H1 (cell line): ENCODE data around the gene DVL3. TPM values are rescaled to one million over a fixed set of nuclear protein-coding genes. Genes with fewer than 3 reads are reported as not detected.

ENCODE experiments used
- CTCF ChIA-PET: fragments of 300-600 bp; sonication (Branson Sonifier 250); formaldehyde crosslinking; loops from one replicate; lab custom pipeline; 2021; ENCODE audit not compliant: partially characterized antibody; lab: Charles Lee
- POLR2A ChIA-PET: fragments of 300-600 bp; sonication (Branson Sonifier 250); formaldehyde crosslinking; loops from one replicate; lab custom pipeline; 2021; ENCODE audit warnings: inconsistent platforms; ENCODE audit not compliant: partially characterized antibody; lab: Charles Lee
- DNase-seq, 2 experiments: peaks; one replicate each; pipeline versions ENCODE4 v3.0.0 to v3.0.0-alpha.2; 2010 to 2022; ENCODE audit warnings: low spot score in 2 of 2, low read depth in 1 of 2, mixed read lengths in 1 of 2
- FAIRE-seq: peaks from 2 replicates; lab custom pipeline; 2011; peaks lifted over from hg19 to GRCh38; lab: Jason Lieb, UNC
- H2AFZ ChIP-seq: 2 replicates; pipeline ENCODE4 v1.8.1; 2012; ENCODE audit warnings: low read length, inconsistent platforms
- H2AK5ac ChIP-seq: 2 replicates; pipeline ENCODE4 v1.6.1; 2013; ENCODE audit warnings: low read depth, low read length
- H2BK120ac ChIP-seq: replicated peaks from 2 replicates; pipeline ENCODE3; 2013; ENCODE audit warnings: low read depth, low read length, inconsistent platforms
- H2BK12ac ChIP-seq: 2 replicates; pipeline ENCODE4 v1.6.1; 2013; ENCODE audit warnings: low read depth, low read length
- H2BK15ac ChIP-seq: 2 replicates; pipeline ENCODE4 v1.6.1; 2013; ENCODE audit warnings: low read length
- H2BK20ac ChIP-seq: 2 replicates; pipeline ENCODE4 v1.6.1; 2013; ENCODE audit warnings: low read length
- H2BK5ac ChIP-seq: 2 replicates; pipeline ENCODE4 v1.6.1; 2013; ENCODE audit warnings: low read depth, low read length
- H3K14ac ChIP-seq: 2 replicates; pipeline ENCODE4 v1.6.1; 2013; ENCODE audit warnings: inconsistent platforms; ENCODE audit not compliant: insufficient read length
- H3K18ac ChIP-seq: 2 replicates; pipeline ENCODE4 v1.6.1; 2013; ENCODE audit warnings: low read length; ENCODE audit errors: extremely low read depth
- H3K23ac ChIP-seq: 2 replicates; pipeline ENCODE4 v1.6.1; 2013; ENCODE audit warnings: inconsistent platforms; ENCODE audit not compliant: insufficient read length
- H3K23me2 ChIP-seq: 2 replicates; pipeline ENCODE4 v1.6.1; 2013; ENCODE audit warnings: low read depth, low read length
- H3K27ac ChIP-seq: 2 replicates; pipeline ENCODE4 v1.6.1; 2011; ENCODE audit warnings: low read depth, low read length, inconsistent platforms
- H3K27me3 ChIP-seq, 4 experiments: replicated peaks in 1 of 4; 1 replicate in 1 of 4; 2 replicates in 3 of 4; pipeline versions ENCODE4 v1.6.1 to v1.8.1; 2011 to 2013; ENCODE audit warnings: low read length in 3 of 4, mild to moderate bottlenecking in 3 of 4, inconsistent platforms in 2 of 4, mixed read lengths in 2 of 4, moderate library complexity in 1 of 4; ENCODE audit not compliant: control insufficient read depth in 3 of 4, insufficient read depth in 3 of 4; ENCODE audit errors: extremely low read depth in 1 of 4
- H3K36me3 ChIP-seq, 4 experiments: 2 replicates each; pipeline versions ENCODE4 v1.6.1 to v1.8.1; 2011 to 2013; ENCODE audit warnings: mild to moderate bottlenecking in 4 of 4, low read length in 3 of 4, moderate library complexity in 2 of 4, control low read depth in 1 of 4, inconsistent platforms in 1 of 4; ENCODE audit not compliant: insufficient read depth in 4 of 4, control insufficient read depth in 2 of 4
- H3K4ac ChIP-seq: replicated peaks from 2 replicates; pipeline ENCODE3; 2013; ENCODE audit warnings: low read length, low read depth, mixed read lengths, inconsistent platforms; ENCODE audit not compliant: insufficient read length
- H3K4me1 ChIP-seq, 4 experiments: replicated peaks in 1 of 4; 1 replicate in 1 of 4; 2 replicates in 3 of 4; pipeline versions ENCODE4 v1.6.1 to v1.8.1; 2011 to 2013; ENCODE audit warnings: low read length in 3 of 4, inconsistent platforms in 2 of 4, mixed read lengths in 1 of 4; ENCODE audit not compliant: insufficient read depth in 4 of 4, control insufficient read depth in 3 of 4
- H3K4me2 ChIP-seq, 2 experiments: 2 replicates each; pipeline versions ENCODE4 v1.6.1 to v1.8.1; 2011 to 2013; ENCODE audit warnings: low read depth in 2 of 2, low read length in 2 of 2, control low read depth in 1 of 2, inconsistent platforms in 1 of 2, mild to moderate bottlenecking in 1 of 2; ENCODE audit not compliant: insufficient read depth in 1 of 2
- H3K4me3 ChIP-seq, 4 experiments: fragments of 200-600, 300-600 bp in 1 of 4; sonication (generic), shearing (Covaris generic), sonication (Bioruptor Twin) in 1 of 4; 2 replicates each; pipeline versions ENCODE4 v1.5.1 to v1.8.1; 2011 to 2016; ENCODE audit warnings: low read length in 4 of 4, low read depth in 3 of 4, control low read depth in 2 of 4, inconsistent platforms in 2 of 4, mild to moderate bottlenecking in 2 of 4, mixed read lengths in 1 of 4, moderate library complexity in 1 of 4; ENCODE audit not compliant: insufficient read depth in 2 of 4; ENCODE audit errors: extremely low read depth in 1 of 4
- H3K56ac ChIP-seq: replicated peaks from 2 replicates; pipeline ENCODE3; 2013; ENCODE audit warnings: low read depth, mild to moderate bottlenecking, mixed read lengths, low read length, inconsistent platforms; ENCODE audit not compliant: insufficient read length
- H3K79me1 ChIP-seq: 2 replicates; pipeline ENCODE4 v1.6.1; 2013; ENCODE audit warnings: low read depth, low read length, control low read depth
- H3K79me2 ChIP-seq, 2 experiments: 2 replicates each; pipeline versions ENCODE4 v1.6.1 to v1.8.1; 2012 to 2013; ENCODE audit warnings: low read length in 2 of 2, mild to moderate bottlenecking in 2 of 2, inconsistent platforms in 1 of 2; ENCODE audit not compliant: insufficient read depth in 2 of 2, control insufficient read depth in 1 of 2
- H3K9ac ChIP-seq, 4 experiments: replicated peaks in 1 of 4; 1 replicate in 1 of 4; 2 replicates in 3 of 4; pipeline versions ENCODE4 v1.6.1 to v1.8.1; 2011 to 2013; ENCODE audit warnings: low read depth in 3 of 4, low read length in 3 of 4, control low read depth in 2 of 4, mild to moderate bottlenecking in 2 of 4, moderate library complexity in 2 of 4, inconsistent platforms in 1 of 4; ENCODE audit errors: extremely low read depth in 1 of 4
- H3K9me3 ChIP-seq, 2 experiments: 2 replicates each; pipeline versions ENCODE4 v1.6.1 to v1.8.1; 2012 to 2013; ENCODE audit warnings: mild to moderate bottlenecking in 2 of 2, moderate library complexity in 2 of 2, control low read depth in 1 of 2, inconsistent platforms in 1 of 2, low read depth in 1 of 2, low read length in 1 of 2, mixed read lengths in 1 of 2; ENCODE audit not compliant: insufficient read depth in 2 of 2
- H4K20me1 ChIP-seq, 2 experiments: replicated peaks in 1 of 2; 2 replicates each; pipeline versions ENCODE3 to v1.8.1; 2011 to 2013; ENCODE audit warnings: inconsistent platforms in 2 of 2, low read length in 2 of 2, mild to moderate bottlenecking in 1 of 2; ENCODE audit not compliant: insufficient read depth in 2 of 2, control insufficient read depth in 1 of 2
- H4K5ac ChIP-seq: 2 replicates; pipeline ENCODE4 v1.6.1; 2013; ENCODE audit warnings: low read length, low read depth, mixed read lengths, inconsistent platforms; ENCODE audit not compliant: insufficient read length
- H4K8ac ChIP-seq: 2 replicates; pipeline ENCODE4 v1.8.0; 2013; ENCODE audit warnings: mild to moderate bottlenecking, moderate library complexity, low read length, inconsistent platforms; ENCODE audit not compliant: insufficient read depth; ENCODE audit errors: extremely low read depth
- H4K91ac ChIP-seq: replicated peaks from 2 replicates; pipeline ENCODE3; 2013; ENCODE audit warnings: low read length, mixed read lengths, inconsistent platforms; ENCODE audit not compliant: insufficient read length
- CBX5 ChIP-seq: fragments of 300-800, 300-1000 bp; sonication (generic); IDR thresholded peaks from 2 replicates; pipeline ENCODE4 v1.7.1; 2016; ENCODE audit warnings: antibody characterized with exemption, low read length, low read depth
- EP300 ChIP-seq, 2 experiments: IDR thresholded peaks; 1 replicate in 1 of 2; 2 replicates in 1 of 2; pipeline ENCODE4 v1.6.1; 2011 to 2012; ENCODE audit warnings: low read depth in 2 of 2, low read length in 2 of 2, mild to moderate bottlenecking in 2 of 2, borderline replicate concordance in 1 of 2, inconsistent platforms in 1 of 2, moderate library complexity in 1 of 2
- EZH2 ChIP-seq: fragments of 200-600 bp; sonication (generic); IDR thresholded peaks from 2 replicates; pipeline ENCODE4 v1.7.1; 2012; ENCODE audit warnings: low read depth, mild to moderate bottlenecking, moderate library complexity, low read length, inconsistent platforms; ENCODE audit not compliant: severe bottlenecking
- GTF2F1 ChIP-seq: IDR thresholded peaks from 2 replicates; pipeline ENCODE4 v1.6.1; 2012; ENCODE audit warnings: low read depth, low read length, improper control_type of control experiment, borderline replicate concordance
- HDAC6 ChIP-seq: IDR thresholded peaks from one replicate; pipeline ENCODE4 v1.7.1; 2012; ENCODE audit warnings: low read depth, mild to moderate bottlenecking, inconsistent platforms, low read length, moderate library complexity
- KDM4A ChIP-seq: IDR thresholded peaks from one replicate; pipeline ENCODE4 v1.7.1; 2012; ENCODE audit warnings: low read depth, mild to moderate bottlenecking, moderate library complexity, low read length, inconsistent platforms; ENCODE audit not compliant: severe bottlenecking
- NRF1 ChIP-seq: IDR thresholded peaks from 2 replicates; pipeline ENCODE4 v1.6.1; 2011; ENCODE audit warnings: mild to moderate bottlenecking, low read depth, low read length, improper control_type of control experiment
- RXRA ChIP-seq: IDR thresholded peaks from 2 replicates; pipeline ENCODE4 v1.6.1; 2011; ENCODE audit warnings: low read depth, mild to moderate bottlenecking, low read length, moderate library complexity; ENCODE audit not compliant: insufficient read depth
- SIN3A ChIP-seq, 2 experiments: IDR thresholded peaks in 1 of 2; conservative IDR thresholded peaks in 1 of 2; 2 replicates each; pipeline ENCODE4 v1.6.1; 2011 to 2012; ENCODE audit warnings: low read length in 2 of 2, improper control_type of control experiment in 1 of 2, low read depth in 1 of 2, mild to moderate bottlenecking in 1 of 2
- SUZ12 ChIP-seq: fragments of 200-600 bp; sonication (generic); IDR thresholded peaks from 2 replicates; pipeline ENCODE4 v1.6.1; 2012; ENCODE audit warnings: mild to moderate bottlenecking, inconsistent platforms, low read length, moderate library complexity, mixed read lengths
- TAF1 ChIP-seq: IDR thresholded peaks from 2 replicates; pipeline ENCODE4 v1.6.1; 2011; ENCODE audit warnings: mild to moderate bottlenecking, low read depth, low read length
- TBP ChIP-seq: IDR thresholded peaks from 2 replicates; pipeline ENCODE4 v1.6.1; 2011; ENCODE audit warnings: low read depth, low read length, improper control_type of control experiment
- TCF12 ChIP-seq: IDR thresholded peaks from 2 replicates; pipeline ENCODE4 v1.6.1; 2011; ENCODE audit warnings: low read depth, mild to moderate bottlenecking, low read length
- ZNF274 ChIP-seq: IDR thresholded peaks from 2 replicates; pipeline ENCODE4 v1.7.0; 2012; ENCODE audit warnings: low read length, borderline replicate concordance; ENCODE audit errors: extremely low read depth
- WGBS, 2 experiments: shearing (Covaris generic) in 1 of 2; methylation state at CpG; one replicate each; pipeline versions ENCODE4 v1.1.6 to v1.1.7; 2013 to 2015; ENCODE audit warnings: low lambda C conversion rate in 2 of 2, mixed read lengths in 2 of 2, inconsistent platforms in 1 of 2, low coverage in 1 of 2, missing lambda C conversion rate in 1 of 2; ENCODE audit not compliant: insufficient replicate concordance in 2 of 2, insufficient coverage in 1 of 2, insufficient read length in 1 of 2; ENCODE audit errors: extremely low coverage in 1 of 2, missing lambda C conversion rate in 1 of 2; 5-methylcytosine and 5-hydroxymethylcytosine counted together
- polyA plus RNA-seq, 7 experiments: library from polyadenylated mRNA; depleted of rRNA in 3 of 7; stranded (reverse) in 5 of 7; unstranded in 2 of 7; fragments of >200 nt in 5 of 7; fragments of 200-250 nt in 2 of 7; gene quantifications; 1 replicate in 5 of 7; 2 replicates in 1 of 7; 4 replicates in 1 of 7; pipeline versions ENCODE4 v1.2.1 to v1.2.3, GENCODE V29; 2011 to 2013; ENCODE audit warnings: missing spikeins in 2 of 7, mixed read lengths in 2 of 7
- total RNA-seq: library from RNA; stranded (reverse); fragmentation: NEBNext Ultra II Directional; extraction: Animal tissue kit (Norgen Biotek cat#: 25700); gene quantifications from 2 replicates; pipeline ENCODE4 v1.2.1, GENCODE V29; 2021

The DVL3 gene
- total and polyA plus RNA-seq, 2 of the 8 experiments (the other 6 are each of a cell fraction or from before 2014, with no cell fraction given), result 38.5 to 66.6 TPM

DNA sequence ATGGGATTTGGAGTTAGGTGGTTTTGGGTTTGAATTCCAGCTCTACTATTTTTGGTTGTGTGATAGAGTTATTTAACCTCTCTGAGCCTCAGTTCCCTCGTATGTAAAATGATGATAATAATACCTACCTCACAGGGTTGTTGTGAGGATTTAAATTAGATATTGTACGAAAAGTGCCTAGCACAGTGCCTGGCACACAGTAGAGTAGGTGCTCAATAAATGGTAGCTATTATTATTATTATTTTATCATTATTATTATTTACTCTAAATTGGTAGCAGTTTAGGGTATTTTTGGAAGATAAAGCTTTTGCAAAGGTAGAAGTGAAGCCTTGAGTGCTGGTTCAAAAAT, 18.2 kb downstream of the DVL3 start:
- Histone ChIP-seq H3K18ac (no peak overlapping the region), H3K4ac (no peak overlapping the region), H4K20me1 (peaks cover 1 to 7% of the 10 kb centered on the region in 2 experiments), H2BK5ac (no peak overlapping the region), H4K8ac (no peak overlapping the region), H3K14ac (no peak overlapping the region), H2BK15ac (no peak overlapping the region), H2BK20ac (no peak overlapping the region), H3K23me2 (peaks cover 8% of the 10 kb centered on the region), H2AK5ac (no peak overlapping the region), H3K23ac (no peak overlapping the region), H3K56ac (no peak overlapping the region), H2BK120ac (no peak overlapping the region), H4K91ac (no peak overlapping the region), H3K79me2 (peaks cover 0 to 31% of the 10 kb centered on the region in 2 experiments; a peak in 2 of 4 replicates), H2AFZ (no peak overlapping the region), H2BK12ac (no peak overlapping the region), H4K5ac (no peak overlapping the region), H3K36me3 (peaks cover 10 to 26% (median 20%) of the 10 kb centered on the region in 4 experiments), H3K79me1 (peaks cover 13% of the 10 kb centered on the region), H3K4me2 (no peak overlapping the region), H3K9ac (no peak overlapping the region), H3K4me3 (no peak overlapping the region), H3K4me1 (peaks cover 0 to 23% (median 15%) of the 10 kb centered on the region in 4 experiments; a peak in 6 of 7 replicates), H3K27ac (no peak overlapping the region), H3K9me3 (no peaks in the 10 kb centered on the region), H3K27me3 (no peaks in the 10 kb centered on the region)
- FAIRE-seq (no peak), DNase-seq (no peak)
- 82% methylated on average over 2 of the region's 2 CpGs; no CpG with 5 or more reads in 1 of the 2 experiments for WGBS, 2 experiments
- POLR2A ChIA-PET, result interaction anchor here (1.0 to 2.6 kb wide), 12 partner anchors 8 to 86 kb away, joined by 3 to 7 read pairs (median 5); partner anchors contain the start of genes ABCF3 and EIF2B5
- CTCF ChIA-PET, result interaction anchor here (0.6 to 2.1 kb wide), 13 partner anchors 11 to 277 kb away, joined by 3 to 7 read pairs (median 3); partner anchors contain the start of gene EEF1AKMT4
- TF ChIP-seq EP300 (IDR thresholded peaks at IDR 0.05; ENCODE audit: borderline replicate concordance in 1 of 2, low read depth in 2 of 2, low read length in 2 of 2) (no peak), NRF1 (no peak), SIN3A (conservative IDR thresholded peaks at IDR 0.05 in 1 of 2, IDR thresholded peaks at IDR 0.05 in 1 of 2; ENCODE audit: low read depth in 1 of 2, low read length in 2 of 2) (no peak), EZH2 (no peak), RXRA (no peak), GTF2F1 (no peak), SUZ12 (no peak), TAF1 (no peak), TBP (no peak), TCF12 (no peak), KDM4A (no peak), ZNF274 (no peak), HDAC6 (no peak), CBX5 (no peak)
